B cell (primary cell): ENCODE measurements around the gene PLEKHJ1. TPM values are rescaled to one million over a fixed set of nuclear protein-coding genes. Genes with fewer than 3 reads are reported as not detected.
A peak's percentile ranks its signal among the peaks of the same experiment; 100 is the strongest.

Source experiments
- ATAC-seq: fragments of 200-7000 bp; cut with Tn5 transposase; one replicate; pipeline ENCODE4 v1.10.0; 2021; ENCODE audit warnings: low read depth, mild to moderate bottlenecking, moderate number of reproducible peaks, moderate library complexity
- CTCF ChIA-PET: fragments of 350-600 bp; sonication (Branson Sonifier 250); formaldehyde crosslinking; loops from one replicate; lab custom pipeline; 2021; ENCODE audit warnings: antibody characterized with exemption, inconsistent platforms; lab: Charles Lee
- POLR2A ChIA-PET: fragments of 350-600 bp; sonication (Branson Sonifier 250); formaldehyde crosslinking; loops from one replicate; lab custom pipeline; 2021; ENCODE audit warnings: antibody characterized with exemption; lab: Charles Lee
- DNase-seq: peaks from one replicate; pipeline ENCODE4 v3.0.0; 2013
- H2AFZ ChIP-seq: 2 replicates; pipeline ENCODE4 v1.6.1; 2012; ENCODE audit warnings: mild to moderate bottlenecking, low read depth, low read length; ENCODE audit not compliant: insufficient read depth, poor library complexity, severe bottlenecking
- H3K27ac ChIP-seq, 2 donors: 1 replicate in 1 of 2; 2 replicates in 1 of 2; pipeline ENCODE4 v1.5.1; 2012 to 2013; ENCODE audit warnings: low read length in 2 of 2, mild to moderate bottlenecking in 2 of 2, moderate library complexity in 1 of 2
- H3K27me3 ChIP-seq, 4 experiments: fragments of 200-600 bp in 1 of 4; sonication (generic) in 1 of 4; replicated peaks in 1 of 4; 1 replicate in 2 of 4; 2 replicates in 2 of 4; pipeline versions ENCODE4 v1.6.1 to v1.7.0; 2013 to 2016; ENCODE audit warnings: low read length in 3 of 4, mild to moderate bottlenecking in 2 of 4, mixed read lengths in 1 of 4, moderate library complexity in 1 of 4; ENCODE audit not compliant: insufficient read depth in 4 of 4, control insufficient read depth in 3 of 4; ENCODE audit errors: control extremely low read depth in 1 of 4
- H3K36me3 ChIP-seq, 2 experiments: replicated peaks in 1 of 2; 1 replicate in 1 of 2; 2 replicates in 1 of 2; pipeline versions ENCODE4 v1.6.1 to v1.7.1; 2013; ENCODE audit warnings: low read length in 1 of 2; ENCODE audit not compliant: insufficient read depth in 2 of 2, control insufficient read depth in 1 of 2; ENCODE audit errors: control extremely low read depth in 1 of 2, extremely low read depth in 1 of 2
- H3K4me1 ChIP-seq, 2 donors: fragments of 200-600 bp in 1 of 2; sonication (generic) in 1 of 2; 1 replicate in 1 of 2; 2 replicates in 1 of 2; pipeline versions ENCODE4 v1.5.1 to v1.6.1; 2013 to 2017; ENCODE audit warnings: low read length in 2 of 2; ENCODE audit not compliant: control insufficient read depth in 2 of 2, insufficient read depth in 2 of 2
- H3K4me2 ChIP-seq: replicated peaks from 2 replicates; pipeline ENCODE3; 2012; ENCODE audit warnings: mild to moderate bottlenecking, low read depth, low read length; ENCODE audit not compliant: poor library complexity, severe bottlenecking
- H3K4me3 ChIP-seq, 5 experiments: fragments of 200-600 bp in 1 of 5; sonication (generic) in 1 of 5; 1 replicate in 3 of 5; 2 replicates in 2 of 5; pipeline versions ENCODE4 v1.5.1 to v1.7.0; 2011 to 2016; ENCODE audit warnings: low read length in 4 of 5, mild to moderate bottlenecking in 4 of 5, low read depth in 2 of 5, control low read depth in 1 of 5, moderate library complexity in 1 of 5; ENCODE audit not compliant: insufficient read depth in 1 of 5; ENCODE audit errors: control extremely low read depth in 1 of 5, extremely low read depth in 1 of 5
- H3K79me2 ChIP-seq: fragments of 200-600 bp; sonication (generic); one replicate; pipeline ENCODE4 v1.6.0; 2016; ENCODE audit warnings: low read length; ENCODE audit not compliant: control insufficient read depth, insufficient read depth
- H3K9ac ChIP-seq: fragments of 200-600 bp; sonication (generic); 2 replicates; pipeline ENCODE4 v1.6.1; 2017; ENCODE audit warnings: mild to moderate bottlenecking, low read length, moderate library complexity
- H3K9me3 ChIP-seq, 3 donors: one replicate each; pipeline versions ENCODE4 v1.6.1 to v1.7.1; 2013; ENCODE audit warnings: low read length in 2 of 3; ENCODE audit not compliant: control insufficient read depth in 2 of 3, insufficient read depth in 1 of 3; ENCODE audit errors: control extremely low read depth in 1 of 3
- H4K20me1 ChIP-seq: 2 replicates; pipeline ENCODE4 v1.6.0; 2012; ENCODE audit warnings: mild to moderate bottlenecking, low read length; ENCODE audit not compliant: insufficient read depth, control insufficient read depth, poor library complexity, severe bottlenecking
- H3K27ac Mint-ChIP-seq: one replicate; pipeline ENCODE4 v1.8.0; 2021; ENCODE audit warnings: mixed read lengths
- H3K27me3 Mint-ChIP-seq: one replicate; pipeline ENCODE4 v1.8.0; 2021; ENCODE audit warnings: mixed read lengths
- H3K4me1 Mint-ChIP-seq: one replicate; pipeline ENCODE4 v1.8.0; 2021; ENCODE audit warnings: mixed read lengths
- H3K4me3 Mint-ChIP-seq: one replicate; pipeline ENCODE4 v1.8.0; 2021; ENCODE audit warnings: mixed read lengths
- H3K9me3 Mint-ChIP-seq: one replicate; pipeline ENCODE4 v1.8.0; 2022; ENCODE audit warnings: mixed read lengths; ENCODE audit not compliant: insufficient read depth
- CTCF ChIP-seq: fragments of 200-600 bp; IDR thresholded peaks from one replicate; pipeline ENCODE4 v1.8.0; 2022; ENCODE audit warnings: antibody characterized with exemption, mild to moderate bottlenecking
- EZH2 ChIP-seq: IDR thresholded peaks from 2 replicates; pipeline ENCODE4 v1.6.1; 2012; ENCODE audit warnings: borderline replicate concordance, low read depth, mild to moderate bottlenecking, moderate library complexity, low read length; ENCODE audit not compliant: insufficient read depth, poor library complexity, severe bottlenecking
- WGBS: methylation state at CpG from one replicate; pipeline ENCODE4 v1.1.5; 2013; ENCODE audit warnings: missing lambda C conversion rate; ENCODE audit not compliant: insufficient coverage; 5-methylcytosine and 5-hydroxymethylcytosine counted together
- intact Hi-C: fragments of 100-400 bp; cut with micrococcal nuclease; formaldehyde crosslinking; loops from one replicate; pipeline ENCODE4 v1.10.0; 2022
- polyA plus RNA-seq: library from polyadenylated mRNA; depleted of rRNA; stranded (reverse); fragments of >200 nt; gene quantifications from 2 replicates; pipeline ENCODE4 v1.2.3, GENCODE V29; 2012
- total RNA-seq, 2 donors: library from RNA; stranded (reverse); fragments of 120-200 nt in 1 of 2; gene quantifications; 1 replicate in 1 of 2; 2 replicates in 1 of 2; pipeline versions ENCODE4 v1.2.3 to v1.2.4, GENCODE V29; 2013 to 2022

The PLEKHJ1 gene
- total and polyA plus RNA-seq, 2 donors (not counting 1 experiment from before 2014, with no cell fraction given) = 86.7 to 117 TPM

GRCh38 chr19:2188708-2189385 lies 47.3 kb downstream of the PLEKHJ1 start:
- no peaks in the 10 kb centered on the region for H3K27me3 Mint-ChIP-seq
- Histone ChIP-seq H3K4me2 (peak overlapping the region; percentile 72), H3K9me3 (peaks cover 0 to 12% (median 0%) of the 10 kb centered on the region in 3 donors), H3K79me2 (peaks cover 96% of the 10 kb centered on the region), H3K9ac (no peak overlapping the region), H2AFZ (no peak overlapping the region), H3K27me3 (no peaks in the 10 kb centered on the region), H3K36me3 (peaks cover 0 to 71% of the 10 kb centered on the region in 2 experiments), H3K27ac (no peak overlapping the region), H3K4me1 (peaks cover 17 to 26% of the 10 kb centered on the region in 2 donors), H4K20me1 (peaks cover 92% of the 10 kb centered on the region), H3K4me3 (no peak overlapping the region)
- CTCF ChIA-PET = interaction anchor here (0.5 kb wide), 1 partner anchor 202 kb away, joined by 3 read pairs; no protein-coding TSS in a partner anchor
- peak overlapping the region; percentile 49 for H3K4me3 Mint-ChIP-seq
- POLR2A ChIA-PET = no interaction called here
- WGBS = 98% methylated on average over 18 of the region's 19 CpGs
- H3K4me1 Mint-ChIP-seq = peaks cover 37% of the 10 kb centered on the region
- intact Hi-C loops = loop anchor here (1.0 kb wide), 1 partner anchor 18 kb away; no protein-coding TSS in a partner anchor
- H3K27ac Mint-ChIP-seq = peak overlapping the region; percentile 65
- H3K9me3 Mint-ChIP-seq = no peaks in the 10 kb centered on the region
- no peak for DNase-seq
- TF ChIP-seq EZH2 = no peak
- no peak for TF ChIP-seq CTCF
- ATAC-seq = no peak

- Histone ChIP-seq H4K20me1 (peaks cover 95% of the 10 kb centered on the region), H3K9ac (no peak overlapping the region), H3K4me1 (peaks cover 30 to 39% of the 10 kb centered on the region in 2 donors), H3K4me2 (peak overlapping the region; percentile 40), H3K27ac (peak overlapping the region; percentile 10 to 26), H2AFZ (no peak overlapping the region), H3K79me2 (peaks cover 87% of the 10 kb centered on the region), H3K9me3 (peaks cover 0 to 12% (median 0%) of the 10 kb centered on the region in 3 donors), H3K36me3 (peaks cover 0 to 59% of the 10 kb centered on the region in 2 experiments), H3K4me3 (no peak overlapping the region), H3K27me3 (no peaks in the 10 kb centered on the region)
- TF ChIP-seq EZH2 = no peak
- no peak for TF ChIP-seq CTCF
- intact Hi-C loops = no loop called here
- Mint-ChIP-seq H3K27ac (peak overlapping the region; percentile 39), H3K4me1 (peaks cover 52% of the 10 kb centered on the region), H3K27me3 (no peaks in the 10 kb centered on the region), H3K9me3 (no peaks in the 10 kb centered on the region), H3K4me3 (peak overlapping the region; percentile 7)
- ChIA-PET POLR2A (interaction anchor here (0.6 to 1.1 kb wide), 4 partner anchors 42 to 318 kb away, joined by 4 to 8 read pairs (median 6); no protein-coding TSS in a partner anchor), CTCF (interaction anchor here (0.6 to 2.5 kb wide), 4 partner anchors 10 to 39 kb away, joined by 3 to 9 read pairs (median 4); no protein-coding TSS in a partner anchor)
- DNase-seq (no peak), ATAC-seq (no peak)
- 92% methylated on average over 13 of the region's 13 CpGs for WGBS
Measured at GRCh38 chr19:2187159-2187558, 49.0 kb downstream of the PLEKHJ1 start.
